Right lobe of liver (tissue), 6 donors: ENCODE results near the gene EXOC4. TPM values are rescaled to one million over a fixed set of nuclear protein-coding genes. Genes with fewer than 3 reads are reported as not detected.

Source experiments
- ATAC-seq, 4 donors: fragments of 200-7000 bp; cut with Tn5 transposase; one replicate each; pipeline ENCODE4 v1.9.1; 2020; ENCODE audit warnings: mild to moderate bottlenecking in 4 of 4, moderate library complexity in 4 of 4
- DNase-seq, 3 donors: peaks; one replicate each; pipeline ENCODE4 v3.0.0-alpha.2; 2020
- H3K27ac ChIP-seq, 3 donors: fragments of 200-600 bp; one replicate each; pipeline ENCODE4 v1.8.0; 2022
- H3K27me3 ChIP-seq, 2 donors: fragments of 200-600 bp; one replicate each; pipeline ENCODE4 v1.8.0; 2022
- H3K36me3 ChIP-seq, 4 donors: fragments of 200-600 bp; sonication (generic) in 1 of 4; one replicate each; pipeline versions ENCODE4 v1.5.1 to v1.8.0; 2017 to 2022; ENCODE audit warnings: control low read depth in 1 of 4
- H3K4me1 ChIP-seq, 4 donors: fragments of 200-600 bp; sonication (generic) in 1 of 4; one replicate each; pipeline versions ENCODE4 v1.5.1 to v1.8.0; 2017 to 2022; ENCODE audit warnings: control low read depth in 1 of 4
- H3K4me3 ChIP-seq, 3 donors: fragments of 200-600 bp; one replicate each; pipeline ENCODE4 v1.8.0; 2022
- H3K9me3 ChIP-seq, 4 donors: fragments of 200-600 bp; sonication (generic) in 1 of 4; one replicate each; pipeline versions ENCODE4 v1.5.1 to v1.8.0; 2017 to 2022; ENCODE audit warnings: control low read depth in 1 of 4
- POLR2A ChIP-seq: fragments of 450-650 bp; IDR thresholded peaks from one replicate; pipeline ENCODE4 v1.6.1; 2017; ENCODE audit warnings: antibody characterized with exemption, mild to moderate bottlenecking
- WGBS: methylation state at CpG from one replicate; pipeline ENCODE4 v1.1.6; 2018; ENCODE audit warnings: low coverage, low lambda C conversion rate; ENCODE audit not compliant: insufficient coverage; ENCODE audit errors: missing lambda C conversion rate; 5-methylcytosine and 5-hydroxymethylcytosine counted together
- intact Hi-C, 2 donors: fragments of 100-400 bp; cut with DNase I; formaldehyde crosslinking; loops; one replicate each; pipeline versions ENCODE4 v1.11.2 to v1.14.1; 2022
- total RNA-seq, 6 experiments: library from RNA; depleted of rRNA in 2 of 6; stranded (reverse); fragments of >200 nt in 2 of 6; fragmentation: NEBNext Ultra II Directional in 3 of 6; extraction: Animal tissue kit (Norgen Biotek cat#: 25700) in 3 of 6; gene quantifications; one replicate each; pipeline versions ENCODE4 v1.1.0 to v1.2.4, GENCODE V29; 2016 to 2023
- TF ChIP-seq, protein P1 (sequence below), 4 donors: fragments of 200-600 bp in 3 of 4; fragments of 450-650 bp in 1 of 4; IDR thresholded peaks; one replicate each; pipeline versions ENCODE4 v1.5.1 to v1.8.0; 2016 to 2022; ENCODE audit warnings: antibody characterized with exemption in 4 of 4, mild to moderate bottlenecking in 2 of 4
- donor health status: DM: no; HTN: yes; CAD: no.
- donor health status: DM: no; HTN: no; CAD: no.
- donor health status: DM: no; HTN: no; CAD: no.
- donor health status: DM: no; HTN: yes; CAD: no.
- donor health status: DM: no; HTN: yes; CAD: no.

The EXOC4 gene
- total RNA-seq, 6 experiments from 2014 or later: 23.7 to 33.5 (median 30.0) TPM

DNA sequence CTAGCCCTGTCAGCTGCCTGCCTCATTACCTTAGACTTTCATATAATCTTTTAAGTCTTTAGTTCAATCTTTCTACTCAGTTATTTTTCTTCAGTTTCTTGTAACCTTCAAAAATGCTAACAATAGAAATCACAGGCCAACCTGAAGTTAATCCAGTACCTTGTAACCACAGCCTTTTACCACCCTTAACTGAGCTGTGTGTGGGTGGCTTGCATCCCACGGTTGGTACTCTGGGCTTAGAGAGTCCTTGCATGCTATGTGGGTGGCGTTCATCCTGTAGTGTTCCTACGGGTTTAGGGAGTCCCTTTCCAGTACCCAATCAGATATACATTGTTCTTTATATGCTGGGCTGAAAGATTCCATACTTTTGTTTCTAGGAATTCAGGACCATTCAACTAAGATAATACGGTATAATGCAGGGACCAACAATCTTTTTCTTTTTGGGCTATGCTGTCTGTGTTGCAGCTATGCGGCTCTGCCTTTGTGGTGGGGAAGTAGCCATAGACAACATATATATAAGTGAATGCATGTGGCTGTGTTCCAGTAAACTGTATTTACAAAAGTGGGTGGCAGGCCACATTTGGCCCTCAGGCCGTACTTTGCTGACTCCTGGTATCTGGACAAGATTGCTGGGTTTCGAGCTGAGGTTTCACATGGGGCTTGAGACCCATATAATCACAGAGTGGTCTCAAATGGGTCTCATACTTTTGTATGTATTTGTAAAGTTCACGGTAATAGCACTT lies 593.5 kb downstream of the EXOC4 start:
- WGBS: 95% methylated on average over 8 of the region's 8 CpGs
- Histone ChIP-seq H3K9me3 (no peaks in the 10 kb centered on the region), H3K4me3 (no peak overlapping the region), H3K4me1 (no peaks in the 10 kb centered on the region), H3K27ac (no peak overlapping the region), H3K27me3 (no peaks in the 10 kb centered on the region), H3K36me3 (no peaks in the 10 kb centered on the region)
- intact Hi-C loops: no loop called here
- DNase-seq (no peak), ATAC-seq (no peak)
- TF ChIP-seq POLR2A: no peak
- TF ChIP-seq, protein P1, sequence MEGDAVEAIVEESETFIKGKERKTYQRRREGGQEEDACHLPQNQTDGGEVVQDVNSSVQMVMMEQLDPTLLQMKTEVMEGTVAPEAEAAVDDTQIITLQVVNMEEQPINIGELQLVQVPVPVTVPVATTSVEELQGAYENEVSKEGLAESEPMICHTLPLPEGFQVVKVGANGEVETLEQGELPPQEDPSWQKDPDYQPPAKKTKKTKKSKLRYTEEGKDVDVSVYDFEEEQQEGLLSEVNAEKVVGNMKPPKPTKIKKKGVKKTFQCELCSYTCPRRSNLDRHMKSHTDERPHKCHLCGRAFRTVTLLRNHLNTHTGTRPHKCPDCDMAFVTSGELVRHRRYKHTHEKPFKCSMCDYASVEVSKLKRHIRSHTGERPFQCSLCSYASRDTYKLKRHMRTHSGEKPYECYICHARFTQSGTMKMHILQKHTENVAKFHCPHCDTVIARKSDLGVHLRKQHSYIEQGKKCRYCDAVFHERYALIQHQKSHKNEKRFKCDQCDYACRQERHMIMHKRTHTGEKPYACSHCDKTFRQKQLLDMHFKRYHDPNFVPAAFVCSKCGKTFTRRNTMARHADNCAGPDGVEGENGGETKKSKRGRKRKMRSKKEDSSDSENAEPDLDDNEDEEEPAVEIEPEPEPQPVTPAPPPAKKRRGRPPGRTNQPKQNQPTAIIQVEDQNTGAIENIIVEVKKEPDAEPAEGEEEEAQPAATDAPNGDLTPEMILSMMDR (IDR thresholded peaks at IDR 0.05): no peak

DNA sequence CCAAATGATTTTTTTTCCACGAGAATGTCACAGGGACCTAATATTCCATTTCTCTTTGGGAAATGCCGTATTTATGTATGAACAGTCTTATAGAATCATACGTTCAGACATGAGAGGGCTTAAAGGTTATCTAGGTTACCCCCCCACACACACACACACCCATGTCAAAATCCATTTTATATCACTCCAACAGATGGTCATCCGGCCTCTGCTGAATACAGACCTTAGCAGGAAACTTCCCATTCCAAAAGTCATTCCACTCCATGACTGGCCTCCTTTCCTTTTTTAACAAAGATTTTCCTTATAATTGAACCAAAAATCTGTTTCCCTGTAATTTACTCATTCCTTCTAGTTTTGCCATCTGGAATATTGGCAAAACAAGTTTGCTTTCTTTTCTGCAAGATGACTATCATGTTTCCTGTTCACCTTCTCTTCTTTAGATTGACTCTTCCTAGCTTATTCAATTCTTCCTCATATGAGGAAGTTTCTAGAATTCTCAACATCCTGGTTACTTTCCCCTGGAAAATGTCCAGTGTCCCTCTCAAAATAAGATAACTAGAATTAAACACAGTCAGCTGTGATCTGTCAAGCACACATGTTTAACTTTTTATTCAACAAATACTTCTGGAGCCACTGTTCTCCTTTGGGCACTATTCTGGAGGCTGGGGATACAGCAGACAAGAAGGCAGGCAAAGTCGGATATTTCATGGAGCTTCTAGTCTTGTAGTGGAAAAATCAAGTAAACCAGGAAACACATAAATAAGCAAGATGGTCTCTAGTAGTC lies 597.8 kb downstream of the EXOC4 start:
- Histone ChIP-seq H3K4me3 (no peak overlapping the region), H3K4me1 (no peaks in the 10 kb centered on the region), H3K27ac (no peak overlapping the region), H3K27me3 (no peaks in the 10 kb centered on the region), H3K9me3 (no peaks in the 10 kb centered on the region), H3K36me3 (no peaks in the 10 kb centered on the region)
- TF ChIP-seq, protein P1 (IDR thresholded peaks at IDR 0.05): no peak
- no peak for TF ChIP-seq POLR2A
- 78% methylated on average over 5 of the region's 5 CpGs for WGBS
- ATAC-seq (no peak), DNase-seq (no peak)
- intact Hi-C loops: no loop called here

DNA sequence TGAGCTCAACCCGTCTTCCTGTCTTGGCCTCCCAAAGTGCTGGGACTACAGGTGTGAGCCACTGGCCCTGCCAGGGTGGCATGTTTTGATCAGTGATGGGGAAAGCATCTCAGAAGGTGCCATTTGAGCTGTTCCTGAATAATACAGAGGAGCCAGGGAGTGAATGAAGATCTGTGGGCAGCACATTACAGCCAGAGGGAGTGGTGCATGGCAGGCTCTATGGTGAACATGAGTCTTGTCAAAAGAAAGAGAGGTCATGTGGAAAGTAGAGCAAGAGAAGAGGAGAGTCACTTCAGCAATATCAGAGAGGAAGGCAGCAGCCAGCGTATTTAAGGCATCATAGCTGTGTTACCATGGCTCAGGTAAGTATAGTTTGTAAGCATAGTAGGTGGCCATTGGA lies 598.5 kb downstream of the EXOC4 start:
- no peaks in the 10 kb centered on the region for H3K27me3 ChIP-seq
- no peaks in the 10 kb centered on the region for H3K4me1 ChIP-seq
- ATAC-seq (no peak), DNase-seq (no peak)
- intact Hi-C loops: no loop called here
- TF ChIP-seq, protein P1 (IDR thresholded peaks at IDR 0.05): no peak
- TF ChIP-seq POLR2A: no peak
- no peak overlapping the region for H3K4me3 ChIP-seq
- 95% methylated on average over 2 of the region's 2 CpGs for WGBS
- H3K36me3 ChIP-seq: no peaks in the 10 kb centered on the region
- no peak overlapping the region for H3K27ac ChIP-seq
- H3K9me3 ChIP-seq: no peaks in the 10 kb centered on the region

DNA sequence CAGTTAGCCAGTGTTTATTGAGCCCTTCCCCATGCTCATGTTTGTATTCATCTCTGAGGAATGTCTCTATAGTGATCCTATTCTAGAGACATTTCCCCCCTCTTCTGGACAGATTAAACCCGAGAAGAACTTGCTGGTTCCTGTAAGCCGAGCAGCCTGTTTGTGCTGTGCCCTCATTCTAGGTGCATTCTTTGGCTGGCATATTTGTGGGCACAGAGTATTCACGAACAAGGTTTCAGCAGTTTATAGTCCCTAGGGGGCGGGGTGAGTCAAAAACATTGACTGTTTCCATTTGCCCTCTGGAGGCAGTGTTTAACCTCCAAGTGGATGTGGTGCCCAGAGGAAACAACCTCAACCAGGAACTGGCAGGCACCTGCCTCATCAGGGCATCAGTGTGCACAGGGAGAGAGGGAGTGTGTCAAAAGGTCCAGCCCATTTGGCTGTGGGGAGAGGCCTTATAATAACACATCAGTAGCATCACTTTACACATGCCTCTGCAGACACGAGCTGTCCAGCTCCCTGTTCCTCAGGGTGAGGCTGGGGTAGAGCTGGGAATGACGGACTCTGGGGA lies 600.9 kb downstream of the EXOC4 start:
- 58% methylated on average over 4 of the region's 6 CpGs for WGBS
- Histone ChIP-seq H3K4me3 (no peak overlapping the region), H3K36me3 (no peaks in the 10 kb centered on the region), H3K27me3 (no peaks in the 10 kb centered on the region), H3K27ac (no peak overlapping the region), H3K4me1 (no peaks in the 10 kb centered on the region), H3K9me3 (no peaks in the 10 kb centered on the region)
- intact Hi-C loops: no loop called here
- DNase-seq (no peak), ATAC-seq (peak; percentile 66 to 91 (median 79))
- no peak for TF ChIP-seq POLR2A
- TF ChIP-seq, protein P1 (IDR thresholded peaks at IDR 0.05): peak; percentile 17 to 40 (median 25)
